ENCODE data around the gene DMRTA2.

- no peak for TF ChIP-seq CTCF (IDR thresholded peaks at IDR 0.05)
- TF ChIP-seq POLR2A (IDR thresholded peaks at IDR 0.05) = no peak
Observed at GRCh38 chr1:50447961-50448360, 24.7 kb upstream of the DMRTA2 start.
